ENCODE data around the gene GALNT10. TPM values are rescaled to one million over a fixed set of nuclear protein-coding genes. Genes with fewer than 3 reads are reported as not detected.

Gene GALNT10
- total and polyA plus RNA-seq, 2 of the 4 experiments (the other 2 are of a cell fraction): 46.2 to 67.0 TPM

- BruUV-seq (replicated peaks): no TSS peak
- no peak overlapping the region for H3K4ac ChIP-seq (ENCODE audit: low read depth, low read length)
- no peak overlapping the region for H3K27ac ChIP-seq (ENCODE audit: insufficient read depth, low read length)
- H4K20me1 ChIP-seq (ENCODE audit: insufficient read depth, low read length): no peaks in the 10 kb centered on the region
- H2AFZ ChIP-seq (replicated peaks; ENCODE audit: low read length, poor library complexity): no peak overlapping the region
- no peak overlapping the region for H4K8ac ChIP-seq (ENCODE audit: low read depth in 2 of 2, low read length in 2 of 2)
- H3K14ac ChIP-seq (replicated peaks; ENCODE audit: low read depth, low read length): no peak overlapping the region
- WGBS, 2 experiments (ENCODE audit: extremely low coverage in 2 of 2, insufficient read length in 1 of 2): no CpG with 5 or more reads among the region's 2 CpGs
- H2BK20ac ChIP-seq (ENCODE audit: low read depth, low read length): no peak overlapping the region
- in situ Hi-C loops (cut with MboI; ENCODE audit: low sequenced_read_pairs) (no loop called here), intact Hi-C loops (cut with micrococcal nuclease) (no loop called here), dilution Hi-C loops (cut with HindIII; ENCODE audit: low sequenced_read_pairs, unreplicated experiment) (no loop called here)
- H3K4me3 ChIP-seq (ENCODE audit: insufficient read depth, low read depth, low read length): no peak overlapping the region
- no peaks in the 10 kb centered on the region for H3K79me1 ChIP-seq (ENCODE audit: low read depth in 1 of 2, low read length in 2 of 2)
- no peak overlapping the region for H2AK5ac ChIP-seq (ENCODE audit: low read depth, low read length)
- H2BK5ac ChIP-seq (ENCODE audit: low read depth, low read length, poor library complexity, severe bottlenecking): no peak overlapping the region
- H2AK9ac ChIP-seq (replicated peaks; ENCODE audit: low read depth, low read length, poor library complexity): no peak overlapping the region
- ChIA-PET POLR2A (ENCODE audit: unreplicated experiment) (no interaction called here), CTCF (interaction anchor here (1.1 kb wide), 1 partner anchor 261 kb away, joined by 3 read pairs; no protein-coding TSS in a partner anchor)
- no peak overlapping the region for H3K9ac ChIP-seq (ENCODE audit: low read depth, low read length)
- peaks cover 22% of the 10 kb centered on the region for H3K27me3 ChIP-seq (ENCODE audit: control insufficient read depth, insufficient read depth, low read length)
- H3K4me2 ChIP-seq (ENCODE audit: low read depth, low read length): no peak overlapping the region
- ATAC-seq (ENCODE audit: low read depth): no peak
- H2BK120ac ChIP-seq (ENCODE audit: low read depth, low read length): no peak overlapping the region
- no peak overlapping the region for H4K5ac ChIP-seq (ENCODE audit: low read depth, low read length)
- no peaks in the 10 kb centered on the region for H3K4me1 ChIP-seq (ENCODE audit: control insufficient read depth, insufficient read depth, low read length)
- H2BK15ac ChIP-seq (ENCODE audit: low read depth, low read length): no peak overlapping the region
- H3K56ac ChIP-seq (ENCODE audit: extremely low read depth, insufficient read depth, low read length): no peak overlapping the region
- peaks cover 3% of the 10 kb centered on the region; the same call in 1 of the 2 replicates for H3K9me1 ChIP-seq (ENCODE audit: insufficient read depth, low read length)
- no peak for DNase-seq
- no peak overlapping the region for H3K18ac ChIP-seq (ENCODE audit: low read depth, low read length)
- no peak overlapping the region for H3K23ac ChIP-seq (ENCODE audit: low read depth, low read length)
- H4K91ac ChIP-seq (ENCODE audit: insufficient read depth, low read depth, low read length): no peak overlapping the region
- no peaks in the 10 kb centered on the region for H3K36me3 ChIP-seq (ENCODE audit: control insufficient read depth, insufficient read depth, low read length)
- TF ChIP-seq, protein P1, sequence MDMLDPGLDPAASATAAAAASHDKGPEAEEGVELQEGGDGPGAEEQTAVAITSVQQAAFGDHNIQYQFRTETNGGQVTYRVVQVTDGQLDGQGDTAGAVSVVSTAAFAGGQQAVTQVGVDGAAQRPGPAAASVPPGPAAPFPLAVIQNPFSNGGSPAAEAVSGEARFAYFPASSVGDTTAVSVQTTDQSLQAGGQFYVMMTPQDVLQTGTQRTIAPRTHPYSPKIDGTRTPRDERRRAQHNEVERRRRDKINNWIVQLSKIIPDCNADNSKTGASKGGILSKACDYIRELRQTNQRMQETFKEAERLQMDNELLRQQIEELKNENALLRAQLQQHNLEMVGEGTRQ (IDR thresholded peaks at IDR 0.05; ENCODE audit: low read depth, low read length): no peak
- TF ChIP-seq BHLHE40 (IDR thresholded peaks at IDR 0.05; ENCODE audit: low read depth, low read length) (no peak), RCOR1 (IDR thresholded peaks at IDR 0.05; ENCODE audit: insufficient replicate concordance, low read length) (no peak), NFE2L2 (IDR thresholded peaks at IDR 0.05; ENCODE audit: low read depth, low read length) (no peak), CHD1 (IDR thresholded peaks at IDR 0.05; ENCODE audit: low read depth, low read length) (no peak), MAZ (IDR thresholded peaks at IDR 0.05; ENCODE audit: borderline replicate concordance, low read depth, low read length) (no peak), CEBPB (IDR thresholded peaks at IDR 0.05; ENCODE audit: low read depth, low read length) (no peak), RAD21 (IDR thresholded peaks at IDR 0.05; ENCODE audit: low read length) (no peak)
- no peaks in the 10 kb centered on the region for H3K9me3 ChIP-seq (ENCODE audit: control insufficient read depth, insufficient read depth, low read length)
Observed at GRCh38 chr5:154172785-154173184, 17.7 kb upstream of the GALNT10 start.

Data from IMR-90 (cell line).